GM12874 (cell line): ENCODE measurements around the gene ITGB3.

Source experiments
- TF ChIP-seq, protein P1 (sequence below): IDR thresholded peaks from 2 replicates; pipeline ENCODE4 v1.5.1; 2011; ENCODE audit warnings: low read depth, mild to moderate bottlenecking, control low read depth, low read length, moderate library complexity; ENCODE audit not compliant: insufficient read depth

Gene ITGB3

DNA sequence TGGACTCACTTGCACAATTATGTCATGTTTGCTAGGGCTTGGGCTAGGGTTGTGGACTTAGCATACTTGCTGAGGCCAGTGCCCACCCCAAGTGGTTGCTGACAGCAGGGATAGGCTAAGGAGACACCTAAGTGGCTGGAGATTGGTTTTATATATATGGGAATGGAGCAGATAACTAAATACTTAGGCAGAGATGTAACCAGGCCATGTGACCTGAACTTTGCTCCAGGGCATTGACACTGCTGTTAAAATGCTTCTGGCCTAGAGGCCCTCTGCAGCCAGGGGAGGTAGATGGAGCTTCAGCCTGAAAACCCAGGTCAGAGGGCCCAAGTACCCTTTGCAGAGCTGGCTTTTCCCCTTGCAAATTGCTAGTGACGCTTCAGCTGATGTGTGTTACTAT lies 1.4 kb upstream of the ITGB3 start:
- TF ChIP-seq, protein P1, sequence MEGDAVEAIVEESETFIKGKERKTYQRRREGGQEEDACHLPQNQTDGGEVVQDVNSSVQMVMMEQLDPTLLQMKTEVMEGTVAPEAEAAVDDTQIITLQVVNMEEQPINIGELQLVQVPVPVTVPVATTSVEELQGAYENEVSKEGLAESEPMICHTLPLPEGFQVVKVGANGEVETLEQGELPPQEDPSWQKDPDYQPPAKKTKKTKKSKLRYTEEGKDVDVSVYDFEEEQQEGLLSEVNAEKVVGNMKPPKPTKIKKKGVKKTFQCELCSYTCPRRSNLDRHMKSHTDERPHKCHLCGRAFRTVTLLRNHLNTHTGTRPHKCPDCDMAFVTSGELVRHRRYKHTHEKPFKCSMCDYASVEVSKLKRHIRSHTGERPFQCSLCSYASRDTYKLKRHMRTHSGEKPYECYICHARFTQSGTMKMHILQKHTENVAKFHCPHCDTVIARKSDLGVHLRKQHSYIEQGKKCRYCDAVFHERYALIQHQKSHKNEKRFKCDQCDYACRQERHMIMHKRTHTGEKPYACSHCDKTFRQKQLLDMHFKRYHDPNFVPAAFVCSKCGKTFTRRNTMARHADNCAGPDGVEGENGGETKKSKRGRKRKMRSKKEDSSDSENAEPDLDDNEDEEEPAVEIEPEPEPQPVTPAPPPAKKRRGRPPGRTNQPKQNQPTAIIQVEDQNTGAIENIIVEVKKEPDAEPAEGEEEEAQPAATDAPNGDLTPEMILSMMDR: no peak

DNA sequence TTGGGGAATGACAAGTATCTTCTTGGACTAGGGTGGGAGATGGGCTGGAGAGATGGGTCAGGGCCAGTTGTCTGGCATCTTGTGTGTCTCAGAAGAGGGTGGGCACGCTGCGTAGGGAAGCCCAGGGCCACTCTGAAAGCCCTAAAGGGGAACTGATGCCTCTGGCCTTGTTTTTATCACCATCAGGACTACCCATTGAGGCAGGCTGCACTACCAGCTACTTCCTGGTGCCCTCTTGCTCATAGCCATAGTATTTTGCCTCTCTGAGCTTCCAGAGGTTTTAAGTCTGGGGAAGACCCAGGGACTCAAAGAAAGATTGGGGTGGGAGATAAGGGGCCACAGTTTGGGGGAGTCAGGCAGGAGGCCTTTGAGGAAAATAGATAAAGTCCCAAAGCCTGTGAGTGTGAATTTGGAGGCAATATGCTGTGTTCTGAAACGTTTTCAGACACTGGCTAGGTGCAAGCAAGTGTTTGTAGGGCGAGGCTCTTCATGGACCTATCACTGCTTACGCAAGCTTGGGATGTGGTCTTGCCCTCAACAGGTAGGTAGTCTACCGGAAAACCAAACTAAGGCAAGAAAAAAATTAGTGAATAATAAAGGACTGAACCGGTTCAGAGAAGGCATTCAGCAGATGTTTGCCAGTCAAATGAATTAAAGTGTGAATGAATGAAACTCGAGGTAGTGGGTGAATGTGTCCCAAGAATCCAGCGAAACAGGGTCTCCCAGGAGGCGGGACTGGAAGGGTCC lies 688 bp upstream of the ITGB3 start:
- TF ChIP-seq, protein P1: no peak

DNA sequence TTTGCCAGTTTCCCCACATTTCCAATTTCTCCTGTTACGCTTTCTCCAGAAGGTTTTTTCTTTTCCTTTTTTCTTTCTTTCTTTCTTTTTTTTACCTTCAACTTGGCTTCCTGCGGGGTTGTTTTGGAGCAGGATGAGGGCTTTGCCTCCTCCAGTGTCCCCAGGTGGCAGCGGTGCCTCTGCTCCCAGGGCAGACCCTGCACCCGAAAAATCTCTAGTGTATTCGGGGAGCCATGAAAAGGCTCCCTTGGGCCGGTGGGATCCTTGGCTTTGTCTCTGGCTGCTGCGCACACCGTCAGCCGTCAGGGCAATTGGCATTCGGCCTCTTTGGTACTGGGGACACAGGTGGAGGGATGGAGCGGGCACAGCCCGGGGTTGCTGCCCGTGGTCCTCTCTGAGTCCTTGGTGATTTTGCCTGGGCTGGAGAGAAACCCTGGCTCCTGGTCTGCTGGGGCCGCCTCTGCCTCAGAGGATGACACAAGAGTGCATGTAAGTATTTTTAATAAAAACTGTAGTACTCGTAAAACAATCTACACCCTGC lies 846 bp downstream of the ITGB3 start:
- TF ChIP-seq, protein P1: no peak

DNA sequence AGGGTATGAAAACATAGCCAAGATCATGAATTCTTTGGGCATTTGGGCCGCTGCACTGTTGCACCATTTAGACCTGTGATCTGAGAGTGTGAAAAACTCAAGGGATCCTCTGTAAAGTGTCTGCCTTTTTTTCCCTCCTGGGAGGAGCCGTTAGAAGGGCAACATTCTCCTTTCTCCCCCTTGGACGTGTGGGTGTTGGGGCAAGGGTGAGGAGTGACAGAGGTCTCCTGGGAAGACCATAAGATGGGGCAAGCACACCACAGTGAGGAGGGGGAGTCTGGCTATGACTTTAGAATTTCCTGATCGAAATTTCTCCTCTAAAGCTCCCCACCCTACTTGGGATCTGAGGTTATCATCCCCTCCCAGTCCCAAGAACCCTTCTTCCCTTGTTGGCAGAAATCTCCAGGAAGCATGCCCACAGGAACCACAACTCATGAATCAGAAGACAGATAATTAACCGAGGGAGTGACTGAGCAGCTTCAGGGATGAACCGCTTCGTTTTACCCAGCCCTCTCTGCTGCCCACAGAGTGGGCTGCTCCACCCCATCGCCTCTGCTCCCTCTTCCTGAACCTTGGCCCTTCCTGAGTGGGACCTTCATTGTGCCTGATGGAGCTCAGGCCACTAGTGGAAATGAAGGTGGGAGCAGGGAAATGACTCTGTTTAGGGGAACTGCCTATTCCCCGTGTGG lies 4.2 kb downstream of the ITGB3 start:
- TF ChIP-seq, protein P1: no peak

DNA sequence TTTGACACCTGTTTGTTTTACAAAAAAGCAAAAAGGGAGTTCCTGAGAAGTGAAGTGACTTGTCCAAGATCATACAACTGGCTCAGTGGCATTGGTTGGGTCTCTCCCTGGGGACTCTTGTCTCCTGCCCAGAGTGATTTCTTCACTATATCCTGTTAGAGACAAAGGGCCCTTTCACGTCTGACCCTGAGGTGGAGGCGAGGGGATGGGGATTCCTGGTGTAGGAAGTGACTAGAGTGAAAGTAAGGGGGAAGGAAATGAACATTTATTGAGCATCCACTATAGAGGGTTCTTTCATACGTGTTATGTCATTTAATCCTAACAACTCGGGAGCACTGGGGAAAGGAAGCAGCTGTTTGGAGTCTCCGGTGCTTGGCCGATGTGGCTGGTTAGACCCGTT lies 9.0 kb downstream of the ITGB3 start:
- TF ChIP-seq, protein P1: no peak

DNA sequence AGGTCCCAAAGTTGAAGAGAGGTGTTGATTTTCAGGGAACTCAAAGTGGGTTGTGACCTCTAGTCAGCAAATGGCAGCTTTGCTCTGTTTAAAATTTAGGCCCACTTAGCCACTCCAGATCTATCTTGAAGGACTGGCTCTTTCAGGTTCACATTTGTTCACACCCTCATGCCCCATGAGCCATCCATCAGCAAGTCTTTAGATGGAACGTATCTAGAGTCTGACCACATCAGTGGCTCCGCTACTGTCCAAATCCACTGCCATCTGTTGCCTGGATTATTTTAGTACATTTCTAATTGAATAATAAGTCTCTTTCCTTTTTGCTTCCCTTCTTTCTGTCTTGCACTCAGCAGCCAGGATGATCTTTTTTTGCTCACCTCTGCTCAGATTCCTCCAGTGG lies 10.5 kb downstream of the ITGB3 start:
- TF ChIP-seq, protein P1: no peak

DNA sequence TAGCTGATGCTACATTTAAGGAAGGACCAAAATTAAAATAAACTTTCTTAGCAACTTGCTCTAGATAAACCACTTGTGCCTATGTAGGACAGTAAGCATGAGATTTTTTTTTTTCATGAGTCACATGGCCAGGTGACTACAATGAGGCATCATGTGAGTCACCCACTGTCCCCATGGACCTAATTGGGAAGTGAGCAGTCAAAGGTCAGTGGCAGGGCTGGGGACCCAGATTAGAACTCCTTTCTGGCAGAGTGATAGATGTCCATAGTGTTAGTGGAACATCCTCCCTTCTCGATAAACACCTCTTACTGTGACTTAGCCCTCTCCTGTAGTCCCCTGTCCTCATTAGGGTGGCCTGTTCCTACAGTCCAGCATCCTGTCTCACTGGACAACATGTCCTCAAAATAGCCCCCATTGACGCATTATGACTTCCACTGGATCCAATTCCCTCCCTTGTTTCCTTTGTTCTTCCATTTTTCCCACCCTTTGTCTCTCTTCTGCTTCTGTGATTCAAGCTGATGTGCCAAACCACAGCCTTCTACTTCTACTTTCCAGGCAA lies 12.4 kb downstream of the ITGB3 start:
- TF ChIP-seq, protein P1: no peak
